HT-29 (cell line): ENCODE measurements around the gene PREX1. TPM values are rescaled to one million over a fixed set of nuclear protein-coding genes. Genes with fewer than 3 reads are reported as not detected.

Experiments
- DNase-seq: peaks from one replicate; pipeline ENCODE4 v3.0.0-alpha.2; 2015; ENCODE audit warnings: low spot score
- total RNA-seq: library from RNA; depleted of rRNA; stranded (reverse); fragments of >200 nt; shearing (Covaris generic); gene quantifications from 2 replicates; pipeline ENCODE4 v1.2.3, GENCODE V29; 2014

The PREX1 gene
- total RNA-seq, 1 experiment from 2014 or later = 0.31 TPM

- DNase-seq = no peak
Observed at GRCh38 chr20:48720256-48720985, 107.4 kb downstream of the PREX1 start.

GRCh38 chr20:48719598-48720255, 108.1 kb downstream of the PREX1 start:
- no peak for DNase-seq

- DNase-seq = no peak
Observed at GRCh38 chr20:48718786-48719578, 108.8 kb downstream of the PREX1 start.

- no peak for DNase-seq
Observed at GRCh38 chr20:48717680-48718223, 110.0 kb downstream of the PREX1 start.

- no peak for DNase-seq
Observed at GRCh38 chr20:48717095-48717672, 110.6 kb downstream of the PREX1 start.

GRCh38 chr20:48716541-48716940, 111.3 kb downstream of the PREX1 start:
- DNase-seq = no peak

GRCh38 chr20:48716086-48716485, 111.7 kb downstream of the PREX1 start:
- DNase-seq = no peak

- no peak for DNase-seq
Observed at GRCh38 chr20:48714764-48715163, 113.0 kb downstream of the PREX1 start.

- no peak for DNase-seq
Observed at GRCh38 chr20:48711696-48712464, 115.9 kb downstream of the PREX1 start.

- no peak for DNase-seq
Observed at GRCh38 chr20:48711044-48711428, 116.8 kb downstream of the PREX1 start.

GRCh38 chr20:48710341-48711043, 117.3 kb downstream of the PREX1 start:
- DNase-seq = no peak

- no peak for DNase-seq
Observed at GRCh38 chr20:48709744-48710143, 118.1 kb downstream of the PREX1 start.

GRCh38 chr20:48709058-48709691, 118.6 kb downstream of the PREX1 start:
- DNase-seq = no peak

- no peak for DNase-seq
Observed at GRCh38 chr20:48708630-48709029, 119.2 kb downstream of the PREX1 start.

- DNase-seq = no peak
Observed at GRCh38 chr20:48708116-48708515, 119.7 kb downstream of the PREX1 start.

- no peak for DNase-seq
Observed at GRCh38 chr20:48706710-48707365, 121.0 kb downstream of the PREX1 start.

- DNase-seq = no peak
Observed at GRCh38 chr20:48706116-48706656, 121.6 kb downstream of the PREX1 start.

GRCh38 chr20:48705240-48706115, 122.3 kb downstream of the PREX1 start:
- no peak for DNase-seq
